DMS79 treated with DMSO at 0.1 percent for 48 hours (cell line): ENCODE measurements around the gene STAC3.

Experiments
- DNase-seq: peaks from one replicate; lab custom pipeline; 2025; lab: John Stamatoyannopoulos, UW

The STAC3 gene

DNA sequence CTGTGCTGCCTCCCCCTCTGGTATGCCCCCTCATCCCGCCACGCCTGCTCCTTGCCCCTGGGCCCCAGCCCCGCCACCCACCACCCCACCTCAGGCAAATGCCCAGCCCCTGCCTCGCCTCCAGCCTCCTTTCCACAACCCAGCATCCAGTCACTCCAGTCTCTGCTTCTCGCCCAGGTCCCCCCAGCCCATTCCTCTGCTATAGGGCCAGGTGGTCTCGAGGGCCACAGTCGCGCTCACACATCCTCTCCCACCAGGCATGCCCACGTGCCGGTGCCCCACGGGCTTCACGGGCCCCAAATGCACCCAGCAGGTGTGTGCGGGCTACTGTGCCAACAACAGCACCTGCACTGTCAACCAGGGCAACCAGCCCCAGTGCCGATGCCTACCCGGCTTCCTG is 40.5 kb downstream of the STAC3 start:
- DNase-seq = no peak

DNA sequence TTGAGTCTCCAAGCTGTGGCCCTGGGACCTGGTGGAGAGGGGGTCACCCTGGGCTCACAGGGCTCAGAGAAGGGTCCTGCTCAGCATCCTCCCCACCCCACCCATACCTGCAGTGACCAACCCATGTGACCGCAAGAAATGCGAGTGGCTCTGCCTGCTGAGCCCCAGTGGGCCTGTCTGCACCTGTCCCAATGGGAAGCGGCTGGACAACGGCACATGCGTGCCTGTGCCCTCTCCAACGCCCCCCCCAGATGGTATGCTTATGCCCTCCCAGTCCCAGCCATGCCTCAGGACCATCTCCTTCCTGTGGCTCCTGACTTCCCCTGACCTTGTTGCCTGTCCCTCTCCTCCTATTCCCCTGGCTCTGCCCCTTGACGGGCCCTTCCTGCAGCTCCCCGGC is 41.1 kb downstream of the STAC3 start:
- DNase-seq = no peak

DNA sequence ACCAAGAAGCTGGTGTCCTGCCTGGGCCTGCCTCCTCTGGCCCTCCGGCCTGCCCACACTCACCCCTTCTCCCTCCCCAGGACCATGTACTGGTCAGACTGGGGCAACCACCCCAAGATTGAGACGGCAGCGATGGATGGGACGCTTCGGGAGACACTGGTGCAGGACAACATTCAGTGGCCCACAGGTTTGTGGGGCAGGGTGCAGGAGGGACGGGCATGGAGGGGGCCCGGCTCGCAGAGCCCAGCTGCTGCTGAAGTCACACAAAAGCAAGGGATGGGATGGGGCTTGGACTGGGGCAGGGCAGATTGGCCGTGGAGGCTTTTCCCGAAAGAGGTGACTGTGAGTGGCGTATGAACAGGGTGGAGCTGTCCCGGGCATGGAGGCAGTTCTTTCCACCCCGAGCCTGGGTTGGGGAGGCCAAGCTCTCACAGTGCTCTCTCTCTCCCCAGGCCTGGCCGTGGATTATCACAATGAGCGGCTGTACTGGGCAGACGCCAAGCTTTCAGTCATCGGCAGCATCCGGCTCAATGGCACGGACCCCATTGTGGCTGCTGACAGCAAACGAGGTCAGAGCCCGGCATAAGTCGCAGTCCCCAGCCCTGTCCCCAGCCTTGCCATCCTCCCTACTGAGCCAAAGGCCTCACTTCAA is 42.2 kb downstream of the STAC3 start:
- no peak for DNase-seq

DNA sequence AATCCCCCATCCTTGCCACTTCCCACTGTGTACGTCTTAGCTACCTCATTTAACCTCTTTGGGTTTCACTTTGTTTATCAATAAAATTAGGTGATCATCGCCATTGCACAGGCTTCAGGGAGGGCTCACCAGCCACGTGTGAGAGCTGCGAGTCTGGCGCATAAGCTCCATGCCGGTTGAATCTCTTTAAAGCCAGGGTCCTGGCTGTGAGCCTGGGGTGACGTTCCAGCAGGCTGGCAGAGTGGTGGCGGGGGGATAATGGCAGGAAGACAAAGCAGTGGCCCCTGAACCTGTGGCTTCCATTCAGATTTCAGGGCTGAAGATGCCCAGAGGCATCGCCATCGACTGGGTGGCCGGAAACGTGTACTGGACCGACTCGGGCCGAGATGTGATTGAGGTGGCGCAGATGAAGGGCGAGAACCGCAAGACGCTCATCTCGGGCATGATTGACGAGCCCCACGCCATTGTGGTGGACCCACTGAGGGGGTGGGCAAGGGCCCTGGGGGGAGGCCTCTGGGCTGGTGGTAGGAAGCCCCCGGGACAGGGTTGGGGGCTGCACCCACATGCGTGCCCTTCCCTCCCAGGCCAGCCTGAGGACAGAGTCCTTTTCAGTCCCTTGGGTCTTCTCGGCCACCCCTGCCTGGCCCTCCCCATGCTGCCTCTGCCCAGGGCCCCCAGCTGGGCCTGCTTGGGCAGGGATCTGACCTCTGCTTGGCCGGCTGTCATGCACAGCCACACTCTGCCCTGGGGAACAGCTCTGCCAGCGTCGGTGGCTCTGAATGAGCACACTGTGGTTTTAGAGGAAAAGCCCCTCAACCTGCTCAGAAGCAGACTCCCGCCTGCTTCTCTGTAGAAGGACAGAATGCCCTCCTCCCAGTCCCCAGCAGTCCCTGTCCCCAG is 43.0 kb downstream of the STAC3 start:
- no peak for DNase-seq

DNA sequence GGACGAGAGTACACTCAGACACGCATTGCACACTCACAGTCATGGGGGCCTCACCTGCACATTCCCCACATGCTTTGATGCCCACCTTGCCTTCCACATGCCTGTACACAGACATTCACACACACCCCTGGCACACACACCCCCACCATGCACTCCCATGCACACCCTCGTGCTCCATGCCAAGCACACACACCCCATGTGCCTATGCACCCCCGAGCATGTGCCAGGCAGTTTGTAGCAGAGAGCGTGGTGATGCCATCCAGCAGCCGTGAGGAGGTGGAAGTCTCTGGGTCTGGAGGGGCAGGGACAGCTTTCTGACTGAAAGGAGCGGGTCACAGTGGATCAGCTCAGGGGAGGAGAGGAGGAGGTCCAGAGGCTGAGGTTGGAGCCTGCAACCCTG is 45.1 kb downstream of the STAC3 start:
- DNase-seq = no peak

DNA sequence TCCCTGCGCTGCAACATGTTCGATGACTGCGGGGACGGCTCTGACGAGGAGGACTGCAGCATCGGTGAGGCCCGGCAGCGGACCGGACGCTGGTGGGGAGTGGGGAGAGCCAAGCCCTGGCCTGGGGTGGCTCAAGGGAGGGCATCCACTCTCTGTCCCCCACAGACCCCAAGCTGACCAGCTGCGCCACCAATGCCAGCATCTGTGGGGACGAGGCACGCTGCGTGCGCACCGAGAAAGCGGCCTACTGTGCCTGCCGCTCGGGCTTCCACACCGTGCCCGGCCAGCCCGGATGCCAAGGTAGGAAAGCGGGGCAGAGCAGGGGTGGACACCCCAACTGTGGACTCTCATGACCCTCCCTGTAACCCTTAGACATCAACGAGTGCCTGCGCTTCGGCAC is 45.8 kb downstream of the STAC3 start:
- DNase-seq = no peak

DNA sequence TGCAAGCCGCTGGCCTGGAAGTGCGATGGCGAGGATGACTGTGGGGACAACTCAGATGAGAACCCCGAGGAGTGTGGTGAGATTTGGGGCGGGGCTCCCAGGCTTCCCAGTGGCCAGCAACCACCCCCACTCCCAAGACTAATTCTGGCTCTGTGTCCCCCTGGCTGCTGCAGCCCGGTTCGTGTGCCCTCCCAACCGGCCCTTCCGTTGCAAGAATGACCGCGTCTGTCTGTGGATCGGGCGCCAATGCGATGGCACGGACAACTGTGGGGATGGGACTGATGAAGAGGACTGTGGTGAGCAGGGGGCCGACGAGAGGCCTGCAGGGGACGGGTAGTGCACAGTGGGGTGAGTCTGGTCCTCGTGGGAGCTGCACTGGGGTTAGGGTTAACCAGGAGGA is 46.5 kb downstream of the STAC3 start:
- no peak for DNase-seq

DNA sequence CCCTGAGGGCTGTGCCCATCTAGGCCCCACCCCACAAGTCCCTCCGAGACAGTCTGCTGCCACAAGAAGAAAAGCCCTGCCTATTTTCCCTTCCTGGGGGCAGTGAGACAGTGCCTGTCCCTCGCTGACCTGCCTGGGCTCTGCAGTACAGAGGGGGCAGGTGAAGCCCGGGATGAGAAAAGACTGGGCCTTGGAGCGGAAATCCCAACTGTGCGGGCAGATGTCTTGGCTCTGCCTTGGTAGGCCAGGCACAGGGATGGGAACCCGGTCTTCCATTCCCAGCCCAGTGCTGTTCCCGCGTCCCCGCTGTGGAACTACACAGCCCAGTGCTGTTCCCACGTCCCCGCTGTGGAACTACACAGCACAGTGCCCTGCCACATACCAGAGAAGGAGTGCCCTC is 47.2 kb downstream of the STAC3 start:
- no peak for DNase-seq

DNA sequence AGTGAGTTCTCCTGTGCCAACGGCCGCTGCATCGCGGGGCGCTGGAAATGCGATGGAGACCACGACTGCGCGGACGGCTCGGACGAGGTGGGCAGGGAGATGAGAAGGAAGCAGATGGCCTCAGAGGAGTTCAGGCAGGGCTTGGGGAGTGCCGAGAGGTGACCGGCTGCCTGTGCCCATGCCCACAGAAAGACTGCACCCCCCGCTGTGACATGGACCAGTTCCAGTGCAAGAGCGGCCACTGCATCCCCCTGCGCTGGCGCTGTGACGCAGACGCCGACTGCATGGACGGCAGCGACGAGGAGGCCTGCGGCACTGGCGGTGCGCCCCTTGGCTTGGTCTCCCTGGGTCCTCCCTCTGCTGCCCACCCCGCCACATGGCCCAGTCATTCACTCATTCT is 47.8 kb downstream of the STAC3 start:
- DNase-seq = no peak

DNA sequence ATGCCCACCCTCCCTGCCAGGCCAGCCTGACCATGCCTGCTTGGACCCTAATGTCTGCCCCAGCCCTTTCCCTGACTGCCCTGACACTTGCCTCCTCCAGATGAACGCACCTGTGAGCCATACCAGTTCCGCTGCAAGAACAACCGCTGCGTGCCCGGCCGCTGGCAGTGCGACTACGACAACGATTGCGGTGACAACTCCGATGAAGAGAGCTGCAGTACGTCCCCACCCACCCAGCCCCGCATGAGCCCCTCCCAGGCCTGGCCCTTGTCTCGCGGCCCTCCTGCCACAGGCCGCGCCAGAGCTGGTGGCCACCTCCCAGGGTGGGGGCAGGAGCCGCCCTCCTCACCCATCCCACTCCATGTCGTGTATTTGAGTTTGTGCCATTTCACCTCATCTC is 48.7 kb downstream of the STAC3 start:
- DNase-seq = no peak

DNA sequence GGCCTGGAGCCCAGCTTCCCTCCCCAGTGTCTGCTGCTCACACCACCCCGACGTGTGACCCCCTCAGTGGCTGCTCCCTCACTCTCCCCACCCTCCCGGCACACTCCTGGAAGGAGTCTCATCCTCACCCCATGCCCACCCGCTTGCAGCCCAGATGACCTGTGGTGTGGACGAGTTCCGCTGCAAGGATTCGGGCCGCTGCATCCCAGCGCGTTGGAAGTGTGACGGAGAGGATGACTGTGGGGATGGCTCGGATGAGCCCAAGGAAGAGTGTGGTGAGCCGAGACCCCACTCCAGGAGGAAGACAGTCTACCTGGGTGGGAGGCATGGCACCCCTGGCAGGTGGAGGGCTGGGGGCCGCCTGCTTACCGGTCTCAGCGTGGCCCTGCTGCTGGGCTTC is 49.4 kb downstream of the STAC3 start:
- no peak for DNase-seq

DNA sequence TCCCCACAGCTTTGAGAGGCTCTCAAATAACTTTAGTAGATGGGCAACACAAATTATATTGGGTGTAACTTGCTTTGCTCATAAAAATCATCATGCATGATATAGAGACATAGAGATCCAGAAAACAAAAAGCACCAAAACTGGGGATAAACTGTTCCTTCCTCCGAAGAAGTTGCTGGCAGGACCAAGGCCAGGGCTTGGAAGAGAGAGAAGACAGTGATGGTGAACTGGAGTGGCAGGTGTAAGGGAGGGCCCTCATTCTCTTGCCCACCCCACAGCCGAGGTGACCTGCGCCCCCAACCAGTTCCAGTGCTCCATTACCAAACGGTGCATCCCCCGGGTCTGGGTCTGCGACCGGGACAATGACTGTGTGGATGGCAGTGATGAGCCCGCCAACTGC is 49.8 kb downstream of the STAC3 start:
- DNase-seq = no peak

DNA sequence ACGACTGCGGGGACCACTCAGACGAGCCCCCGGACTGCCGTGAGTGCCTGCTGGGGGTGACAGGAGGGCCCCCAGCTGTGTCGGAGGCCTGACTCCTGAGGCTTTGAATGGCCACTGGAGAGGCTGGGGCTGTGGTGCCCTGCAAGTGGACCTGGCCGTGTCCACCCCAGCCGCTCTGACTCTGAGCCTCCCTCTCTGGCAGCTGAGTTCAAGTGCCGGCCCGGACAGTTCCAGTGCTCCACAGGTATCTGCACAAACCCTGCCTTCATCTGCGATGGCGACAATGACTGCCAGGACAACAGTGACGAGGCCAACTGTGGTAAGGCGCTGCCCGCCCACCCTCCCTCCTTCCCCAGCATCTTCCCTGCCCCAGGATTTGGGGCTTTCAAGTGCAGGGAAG is 50.5 kb downstream of the STAC3 start:
- no peak for DNase-seq

DNA sequence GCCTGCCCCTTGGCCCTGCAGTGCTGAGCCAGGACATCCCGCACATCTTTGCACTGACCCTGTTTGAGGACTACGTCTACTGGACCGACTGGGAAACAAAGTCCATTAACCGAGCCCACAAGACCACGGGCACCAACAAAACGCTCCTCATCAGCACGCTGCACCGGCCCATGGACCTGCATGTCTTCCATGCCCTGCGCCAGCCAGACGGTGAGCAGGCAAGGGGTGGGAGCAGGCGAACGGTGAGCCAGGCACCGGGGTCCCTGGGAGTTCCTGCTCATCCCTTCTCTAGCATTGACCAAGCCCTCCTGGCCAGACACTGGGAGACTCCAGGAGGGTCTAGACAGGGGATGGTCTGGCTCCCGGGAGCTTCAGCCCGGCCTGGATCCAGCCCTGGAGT is 51.8 kb downstream of the STAC3 start:
- no peak for DNase-seq

DNA sequence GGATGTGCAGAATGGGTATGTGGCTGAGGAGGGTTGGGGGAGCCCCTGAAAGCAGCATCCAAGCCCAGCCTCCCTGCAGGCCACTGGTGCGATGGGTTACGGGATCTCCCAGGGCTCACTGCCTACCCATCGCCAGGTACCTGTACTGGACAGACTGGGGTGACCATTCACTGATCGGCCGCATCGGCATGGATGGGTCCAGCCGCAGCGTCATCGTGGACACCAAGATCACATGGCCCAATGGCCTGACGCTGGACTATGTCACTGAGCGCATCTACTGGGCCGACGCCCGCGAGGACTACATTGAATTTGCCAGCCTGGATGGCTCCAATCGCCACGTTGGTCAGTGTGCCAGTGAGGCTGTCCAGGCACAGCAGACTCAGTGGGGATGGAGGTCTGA is 52.7 kb downstream of the STAC3 start:
- no peak for DNase-seq

DNA sequence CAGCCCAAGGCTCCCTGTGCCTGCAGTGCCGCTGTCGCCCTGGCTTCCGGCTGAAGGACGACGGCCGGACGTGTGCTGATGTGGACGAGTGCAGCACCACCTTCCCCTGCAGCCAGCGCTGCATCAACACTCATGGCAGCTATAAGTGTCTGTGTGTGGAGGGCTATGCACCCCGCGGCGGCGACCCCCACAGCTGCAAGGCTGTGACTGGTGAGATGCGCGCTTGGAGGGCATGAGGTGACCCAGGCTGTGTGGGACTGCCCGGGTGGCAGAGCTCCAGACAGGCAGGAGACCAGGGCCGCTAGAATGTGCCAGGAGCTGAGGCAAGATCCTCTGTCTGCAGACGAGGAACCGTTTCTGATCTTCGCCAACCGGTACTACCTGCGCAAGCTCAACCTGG is 54.0 kb downstream of the STAC3 start:
- no peak for DNase-seq

DNA sequence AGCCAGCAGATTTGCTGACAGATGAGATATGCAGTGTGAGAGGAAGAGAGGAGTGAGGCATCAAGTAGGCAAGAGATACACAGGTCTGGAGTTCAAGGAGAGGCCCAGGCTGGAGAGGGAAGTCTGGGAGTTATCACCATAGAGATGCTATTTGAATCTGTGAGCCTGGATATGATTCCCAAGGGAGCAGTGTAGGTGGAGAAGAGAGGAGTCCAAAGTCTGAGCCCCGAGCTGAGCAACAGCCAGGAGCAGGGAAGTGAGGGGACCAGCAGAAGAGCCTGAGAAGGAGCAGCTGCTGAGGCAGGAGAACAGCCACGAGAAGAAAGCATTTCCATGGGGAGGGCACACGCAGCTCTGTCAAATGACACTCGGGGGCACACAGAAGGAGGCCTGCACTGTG is 54.5 kb downstream of the STAC3 start:
- DNase-seq = no peak

DNA sequence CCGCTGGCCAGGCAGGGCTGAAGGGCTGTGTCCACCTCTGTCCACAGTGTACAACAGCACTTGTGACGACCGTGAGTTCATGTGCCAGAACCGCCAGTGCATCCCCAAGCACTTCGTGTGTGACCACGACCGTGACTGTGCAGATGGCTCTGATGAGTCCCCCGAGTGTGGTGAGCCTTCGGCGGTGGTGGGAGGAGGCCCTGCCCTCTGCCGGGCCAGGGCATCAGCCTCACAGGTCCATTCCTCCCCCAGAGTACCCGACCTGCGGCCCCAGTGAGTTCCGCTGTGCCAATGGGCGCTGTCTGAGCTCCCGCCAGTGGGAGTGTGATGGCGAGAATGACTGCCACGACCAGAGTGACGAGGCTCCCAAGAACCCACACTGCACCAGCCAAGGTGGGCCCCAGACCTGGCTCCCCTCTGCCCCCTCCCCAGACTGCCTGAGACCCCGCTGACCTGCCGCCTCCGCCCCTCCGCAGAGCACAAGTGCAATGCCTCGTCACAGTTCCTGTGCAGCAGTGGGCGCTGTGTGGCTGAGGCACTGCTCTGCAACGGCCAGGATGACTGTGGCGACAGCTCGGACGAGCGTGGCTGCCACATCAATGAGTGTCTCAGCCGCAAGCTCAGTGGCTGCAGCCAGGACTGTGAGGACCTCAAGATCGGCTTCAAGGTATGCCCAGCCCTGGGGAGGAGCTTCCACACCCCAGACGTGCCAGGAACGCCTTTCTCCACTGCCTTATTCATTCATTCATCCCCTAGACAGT is 55.2 kb downstream of the STAC3 start:
- no peak for DNase-seq

DNA sequence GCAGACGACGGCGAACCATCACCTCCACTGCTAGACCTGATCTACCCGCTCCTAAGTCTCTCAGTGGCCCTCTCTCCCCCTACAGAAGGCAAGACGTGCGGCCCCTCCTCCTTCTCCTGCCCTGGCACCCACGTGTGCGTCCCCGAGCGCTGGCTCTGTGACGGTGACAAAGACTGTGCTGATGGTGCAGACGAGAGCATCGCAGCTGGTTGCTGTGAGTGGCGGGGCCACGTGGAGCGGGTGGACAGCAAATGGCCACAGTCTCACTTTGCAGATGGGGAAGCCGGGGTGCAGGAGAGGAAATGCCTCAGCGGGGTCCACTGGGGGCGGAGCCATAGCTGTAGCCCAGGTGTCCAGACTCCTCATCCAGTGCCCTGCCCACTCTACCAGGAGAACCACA is 55.8 kb downstream of the STAC3 start:
- DNase-seq = no peak

DNA sequence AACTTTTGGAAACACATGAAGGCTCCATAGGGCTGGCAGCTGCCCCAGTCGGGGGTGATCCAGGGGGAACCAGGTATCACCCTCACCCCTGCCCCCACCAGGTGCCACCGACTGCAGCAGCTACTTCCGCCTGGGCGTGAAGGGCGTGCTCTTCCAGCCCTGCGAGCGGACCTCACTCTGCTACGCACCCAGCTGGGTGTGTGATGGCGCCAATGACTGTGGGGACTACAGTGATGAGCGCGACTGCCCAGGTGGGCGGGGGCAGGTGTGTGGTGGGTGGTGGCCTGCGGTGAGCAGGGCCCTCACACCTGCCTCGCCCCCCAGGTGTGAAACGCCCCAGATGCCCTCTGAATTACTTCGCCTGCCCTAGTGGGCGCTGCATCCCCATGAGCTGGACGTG is 56.7 kb downstream of the STAC3 start:
- DNase-seq = no peak

DNA sequence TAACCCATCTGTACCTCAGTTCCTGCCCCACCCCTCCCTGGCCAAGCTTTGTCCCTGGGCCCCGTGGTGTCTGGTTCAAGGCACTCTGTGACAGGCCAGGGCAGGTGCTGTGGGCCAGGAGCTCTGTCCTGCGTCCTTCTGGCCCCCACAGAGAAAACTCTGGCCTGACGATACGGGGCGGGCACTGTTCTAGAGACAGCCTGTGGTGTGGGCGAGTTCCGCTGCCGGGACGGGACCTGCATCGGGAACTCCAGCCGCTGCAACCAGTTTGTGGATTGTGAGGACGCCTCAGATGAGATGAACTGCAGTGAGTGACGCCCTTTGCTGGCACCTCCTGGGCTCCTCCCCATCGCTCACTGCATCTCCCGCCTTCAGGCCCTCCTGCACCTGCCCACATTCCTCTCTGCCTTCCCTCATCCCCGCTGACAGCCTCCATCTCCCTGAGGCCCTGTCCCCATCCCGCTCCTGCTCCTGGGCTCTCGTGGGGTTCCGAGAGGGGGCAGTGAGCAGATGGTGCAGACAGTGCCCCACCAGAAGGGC is 57.2 kb downstream of the STAC3 start:
- DNase-seq = no peak
